Effector CD8-positive, alpha-beta T cell (primary cell): Measurements from ENCODE around the gene HOMER1.
"Not testable (repeated sequence)": the region's sequence is repeated elsewhere in the genome, so short reads cannot be mapped to it uniquely, and the experiment has no call there.

Experiments
- DNase-seq: peaks from one replicate; lab custom pipeline; 2025; lab: John Stamatoyannopoulos, UW

HOMER1 gene

GRCh38 chr5:79417495-79417894, 96.4 kb downstream of the HOMER1 start:
- DNase-seq: no peak

- DNase-seq: no peak
Observed at GRCh38 chr5:79416499-79416898, 97.4 kb downstream of the HOMER1 start.

- no peak for DNase-seq
Observed at GRCh38 chr5:79413112-79413511, 100.8 kb downstream of the HOMER1 start.

GRCh38 chr5:79408028-79408427, 105.9 kb downstream of the HOMER1 start:
- DNase-seq: no peak

GRCh38 chr5:79407591-79407990, 106.3 kb downstream of the HOMER1 start:
- DNase-seq: no peak

- DNase-seq: no peak
Observed at GRCh38 chr5:79401216-79401615, 112.7 kb downstream of the HOMER1 start.

GRCh38 chr5:79399046-79399445, 114.9 kb downstream of the HOMER1 start:
- no peak for DNase-seq

- no peak for DNase-seq
Observed at GRCh38 chr5:79397080-79397479, 116.9 kb downstream of the HOMER1 start.

- no peak for DNase-seq
Observed at GRCh38 chr5:79396265-79396664, 117.7 kb downstream of the HOMER1 start.

GRCh38 chr5:79395296-79395695, 118.6 kb downstream of the HOMER1 start:
- DNase-seq: no peak

- no peak for DNase-seq
Observed at GRCh38 chr5:79392776-79393175, 121.2 kb downstream of the HOMER1 start.

- no peak for DNase-seq
Observed at GRCh38 chr5:79386679-79387078, 127.3 kb downstream of the HOMER1 start.

- DNase-seq: not testable (repeated sequence)
Observed at GRCh38 chr5:79385126-79385525, 128.8 kb downstream of the HOMER1 start.

- DNase-seq: no peak
Observed at GRCh38 chr5:79378510-79379186, 135.3 kb downstream of the HOMER1 start.

GRCh38 chr5:79357398-79357797, 156.5 kb downstream of the HOMER1 start:
- DNase-seq: no peak

GRCh38 chr5:79349881-79350280, 164.1 kb downstream of the HOMER1 start:
- DNase-seq: no peak

- no peak for DNase-seq
Observed at GRCh38 chr5:79349047-79349446, 164.9 kb downstream of the HOMER1 start.

GRCh38 chr5:79346420-79346824, 167.5 kb downstream of the HOMER1 start:
- DNase-seq: no peak

- no peak for DNase-seq
Observed at GRCh38 chr5:79333852-79334557, 179.9 kb downstream of the HOMER1 start.

GRCh38 chr5:79330071-79330470, 183.9 kb downstream of the HOMER1 start:
- no peak for DNase-seq

- no peak for DNase-seq
Observed at GRCh38 chr5:79329453-79329852, 184.5 kb downstream of the HOMER1 start.
